HCT116 (cell line): ENCODE data around the gene TUT7. TPM values are rescaled to one million over a fixed set of nuclear protein-coding genes. Genes with fewer than 3 reads are reported as not detected.

Experiments used
- ATAC-seq: fragments of 200-7000 bp; cut with Tn5 transposase; 2 replicates; pipeline ENCODE4 v1.9.1; 2020; ENCODE audit warnings: mild to moderate bottlenecking, moderate library complexity
- BruUV-seq: library from RNA; stranded (reverse); fragments of 400-500 nt; replicated peaks from 2 replicates; lab custom pipeline; 2021; lab: Mats Ljungman, UMichigan
- CTCF ChIA-PET: fragments of 300-600 bp; sonication (Branson Sonifier 250); formaldehyde crosslinking; loops from one replicate; lab custom pipeline; 2021; ENCODE audit warnings: antibody characterized with exemption; lab: Charles Lee
- POLR2A ChIA-PET: fragments of 300-600, 350-600 bp; sonication (Branson Sonifier 250); formaldehyde crosslinking; loops from one replicate; lab custom pipeline; 2021; ENCODE audit warnings: antibody characterized with exemption; lab: Charles Lee
- RAD21 ChIA-PET, 2 experiments: fragments of 300-600 bp; sonication (Branson Sonifier 250); formaldehyde crosslinking; loops; one replicate each; lab custom pipeline; 2023; ENCODE audit warnings: low total read pairs in 2 of 2; ENCODE audit not compliant: uncharacterized antibody in 2 of 2, unreplicated experiment in 2 of 2, low non-redundant PET in 1 of 2; lab: Charles Lee
- DNase-seq: peaks from one replicate; pipeline ENCODE4 v3.0.0-alpha.2; 2010; ENCODE audit warnings: low read depth, low spot score
- H2AFZ ChIP-seq: fragments of 200-600 bp; shearing (Covaris generic), sonication (generic); 2 replicates; pipeline ENCODE4 v1.6.1; 2017; ENCODE audit warnings: low read depth, mixed run types, mixed read lengths, antibody characterized with exemption, low read length; ENCODE audit not compliant: poor library complexity, severe bottlenecking
- H3K27ac ChIP-seq: 2 replicates; pipeline ENCODE4 v1.5.1; 2012; ENCODE audit warnings: low read depth, low read length
- H3K27me3 ChIP-seq: fragments of 200-600 bp; sonication (generic); 2 replicates; pipeline ENCODE4 v1.6.1; 2016; ENCODE audit warnings: mixed run types, low read length, mixed read lengths; ENCODE audit not compliant: insufficient read depth
- H3K36me3 ChIP-seq, 2 experiments: fragments of 200-500 bp in 1 of 2; fragments of 200-600 bp in 1 of 2; sonication (Bioruptor generic) in 1 of 2; sonication (generic) in 1 of 2; 2 replicates each; pipeline versions ENCODE4 v1.5.1 to v1.6.1; 2014 to 2016; ENCODE audit warnings: low read length in 2 of 2, inconsistent platforms in 1 of 2, mixed read lengths in 1 of 2, mixed run types in 1 of 2; ENCODE audit not compliant: insufficient read depth in 2 of 2, control insufficient read depth in 1 of 2
- H3K4me1 ChIP-seq, 2 experiments: fragments of 200-600 bp in 1 of 2; sonication (generic) in 1 of 2; 2 replicates each; pipeline versions ENCODE4 v1.5.1 to v1.6.1; 2012 to 2017; ENCODE audit warnings: low read length in 2 of 2, inconsistent platforms in 1 of 2, mild to moderate bottlenecking in 1 of 2, mixed read lengths in 1 of 2, mixed run types in 1 of 2, moderate library complexity in 1 of 2; ENCODE audit not compliant: insufficient read depth in 2 of 2, control insufficient read depth in 1 of 2
- H3K4me2 ChIP-seq: fragments of 200-600 bp; sonication (generic); 2 replicates; pipeline ENCODE4 v1.6.1; 2017; ENCODE audit warnings: mixed run types, low read length, mixed read lengths
- H3K4me3 ChIP-seq, 2 experiments: fragments of 200-600 bp in 1 of 2; sonication (generic) in 1 of 2; replicated peaks in 1 of 2; 2 replicates each; pipeline ENCODE4 v1.5.1; 2011 to 2016; ENCODE audit warnings: low read length in 2 of 2, control low read depth in 1 of 2, low read depth in 1 of 2, mild to moderate bottlenecking in 1 of 2, mixed read lengths in 1 of 2, mixed run types in 1 of 2
- H3K79me2 ChIP-seq: fragments of 200-600 bp; sonication (generic); 2 replicates; pipeline ENCODE4 v1.6.1; 2017; ENCODE audit warnings: mild to moderate bottlenecking, mixed run types, low read length, moderate library complexity, mixed read lengths; ENCODE audit not compliant: insufficient read depth
- H3K9ac ChIP-seq: fragments of 200-600 bp; sonication (generic); 2 replicates; pipeline ENCODE4 v1.6.1; 2016; ENCODE audit warnings: low read length, mixed read lengths
- H3K9me2 ChIP-seq: fragments of 200-600 bp; sonication (generic), shearing (Covaris generic); 2 replicates; pipeline ENCODE4 v1.6.1; 2017; ENCODE audit warnings: mixed run types, mild to moderate bottlenecking, moderate library complexity; ENCODE audit not compliant: insufficient read depth
- H3K9me3 ChIP-seq, 2 experiments: fragments of 200-500 bp in 1 of 2; fragments of 200-600 bp in 1 of 2; sonication (Bioruptor generic) in 1 of 2; sonication (generic) in 1 of 2; 2 replicates each; pipeline ENCODE4 v1.6.1; 2014 to 2017; ENCODE audit warnings: low read length in 2 of 2, mixed read lengths in 2 of 2, inconsistent platforms in 1 of 2, low read depth in 1 of 2, mild to moderate bottlenecking in 1 of 2, mixed run types in 1 of 2, moderate library complexity in 1 of 2; ENCODE audit not compliant: control insufficient read depth in 1 of 2, insufficient read depth in 1 of 2
- H4K20me1 ChIP-seq: fragments of 200-600 bp; sonication (generic), shearing (Covaris generic); 2 replicates; pipeline ENCODE4 v1.6.1; 2017; ENCODE audit warnings: mixed run types, mild to moderate bottlenecking, moderate library complexity; ENCODE audit not compliant: insufficient read depth
- ATF3 ChIP-seq: IDR thresholded peaks from 2 replicates; pipeline ENCODE4 v1.6.1; 2012
- CEBPB ChIP-seq: IDR thresholded peaks from 2 replicates; pipeline ENCODE4 v1.6.1; 2012; ENCODE audit warnings: low read depth
- CTCF ChIP-seq, 3 experiments: fragments of 200-600 bp in 1 of 3; sonication (generic) in 1 of 3; IDR thresholded peaks in 2 of 3; conservative IDR thresholded peaks in 1 of 3; 2 replicates each; pipeline ENCODE4 v1.5.1; 2012 to 2017; ENCODE audit warnings: low read depth in 2 of 3, low read length in 2 of 3, antibody characterized with exemption in 1 of 3, borderline replicate concordance in 1 of 3, control low read depth in 1 of 3, mild to moderate bottlenecking in 1 of 3, mixed read lengths in 1 of 3, mixed run types in 1 of 3, moderate library complexity in 1 of 3; ENCODE audit not compliant: insufficient read depth in 1 of 3
- EGR1 ChIP-seq: IDR thresholded peaks from 2 replicates; pipeline ENCODE4 v1.6.1; 2012; ENCODE audit warnings: low read depth
- FOSL1 ChIP-seq: IDR thresholded peaks from 2 replicates; pipeline ENCODE4 v1.6.1; 2012; ENCODE audit warnings: low read depth
- JUND ChIP-seq: IDR thresholded peaks from 2 replicates; pipeline ENCODE4 v1.6.1; 2012
- MAX ChIP-seq: IDR thresholded peaks from 2 replicates; pipeline ENCODE4 v1.6.1; 2012
- POLR2A ChIP-seq: IDR thresholded peaks from 2 replicates; pipeline ENCODE4 v1.7.0; 2011; ENCODE audit warnings: borderline replicate concordance; ENCODE audit not compliant: insufficient read depth, insufficient read length; ENCODE audit errors: extremely low read depth
- RAD21 ChIP-seq: IDR thresholded peaks from 2 replicates; pipeline ENCODE4 v1.6.1; 2012; ENCODE audit warnings: low read depth, mild to moderate bottlenecking
- SIN3A ChIP-seq: IDR thresholded peaks from 2 replicates; pipeline ENCODE4 v1.6.1; 2012; ENCODE audit warnings: low read depth
- SP1 ChIP-seq: IDR thresholded peaks from 2 replicates; pipeline ENCODE4 v1.6.1; 2012; ENCODE audit warnings: low read depth
- SRF ChIP-seq: IDR thresholded peaks from 2 replicates; pipeline ENCODE4 v1.6.1; 2012; ENCODE audit warnings: low read depth
- ZFX ChIP-seq: fragments of 450-650 bp; IDR thresholded peaks from 2 replicates; pipeline ENCODE4 v1.6.1; 2017
- ZNF274 ChIP-seq: fragments of 200-500 bp; sonication (Bioruptor generic); IDR thresholded peaks from 2 replicates; pipeline ENCODE4 v1.6.1; 2014; ENCODE audit warnings: mild to moderate bottlenecking, low read depth, low read length, inconsistent platforms
- intact Hi-C: fragments of 100-400 bp; cut with micrococcal nuclease; formaldehyde crosslinking; loops from 2 replicates; pipeline ENCODE4 v1.10.0; 2022
- total RNA-seq: library from RNA; stranded (reverse); gene quantifications from one replicate; pipeline ENCODE4 v1.2.1, GENCODE V29; 2021; ENCODE audit not compliant: unreplicated experiment

TUT7 gene
- total RNA-seq, 1 experiment from 2014 or later, result 23.1 TPM

- Histone ChIP-seq H3K36me3 (peaks cover 26 to 49% of the 10 kb centered on the region in 2 experiments), H3K4me1 (no peaks in the 10 kb centered on the region), H3K9me2 (no peaks in the 10 kb centered on the region), H3K79me2 (no peaks in the 10 kb centered on the region), H3K4me3 (no peak overlapping the region), H3K9me3 (no peaks in the 10 kb centered on the region), H3K27ac (no peak overlapping the region), H3K4me2 (no peak overlapping the region), H4K20me1 (no peaks in the 10 kb centered on the region), H3K9ac (no peak overlapping the region), H2AFZ (no peak overlapping the region), H3K27me3 (no peaks in the 10 kb centered on the region)
- no TSS peak for BruUV-seq
- ChIA-PET RAD21 (no interaction called here), CTCF (no interaction called here), POLR2A (no interaction called here)
- intact Hi-C loops, result no loop called here
- TF ChIP-seq ZFX (no peak), SP1 (no peak), EGR1 (no peak), RAD21 (no peak), POLR2A (no peak)
- DNase-seq (no peak), ATAC-seq (no peak)
These were observed 29.9 kb downstream of the TUT7 start for GRCh38 chr9:86324308-86324707.

GRCh38 chr9:86322973-86323644 lies 31.1 kb downstream of the TUT7 start:
- Histone ChIP-seq H3K79me2 (no peaks in the 10 kb centered on the region), H3K4me3 (no peak overlapping the region), H3K9me3 (no peaks in the 10 kb centered on the region), H3K27me3 (no peaks in the 10 kb centered on the region), H3K36me3 (peaks cover 24 to 45% of the 10 kb centered on the region in 2 experiments), H2AFZ (no peak overlapping the region), H3K4me2 (no peak overlapping the region), H3K9me2 (no peaks in the 10 kb centered on the region), H3K4me1 (no peaks in the 10 kb centered on the region), H4K20me1 (no peaks in the 10 kb centered on the region), H3K9ac (no peak overlapping the region), H3K27ac (no peak overlapping the region)
- POLR2A ChIA-PET, result no interaction called here
- CTCF ChIA-PET, result no interaction called here
- RAD21 ChIA-PET, result no interaction called here
- BruUV-seq, result TSS peak; percentile 22
- intact Hi-C loops, result no loop called here
- ATAC-seq (no peak), DNase-seq (no peak)
- TF ChIP-seq MAX (no peak), ZNF274 (no peak), JUND (no peak), EGR1 (no peak), ATF3 (no peak), SIN3A (no peak), CEBPB (no peak), SRF (no peak), CTCF (IDR thresholded peaks at IDR 0.05 in 2 of 3, conservative IDR thresholded peaks at IDR 0.05 in 1 of 3; ENCODE audit: borderline replicate concordance in 1 of 3, insufficient read depth in 1 of 3, low read depth in 2 of 3, low read length in 2 of 3) (no peak), FOSL1 (no peak), POLR2A (no peak)
